OCI-M2 (cell line): ENCODE measurements around the gene MAML3.

ENCODE experiments used
- DNase-seq: peaks from one replicate; lab custom pipeline; 2025; ENCODE audit not compliant: unreplicated experiment; lab: John Stamatoyannopoulos, UW

Gene MAML3

DNA sequence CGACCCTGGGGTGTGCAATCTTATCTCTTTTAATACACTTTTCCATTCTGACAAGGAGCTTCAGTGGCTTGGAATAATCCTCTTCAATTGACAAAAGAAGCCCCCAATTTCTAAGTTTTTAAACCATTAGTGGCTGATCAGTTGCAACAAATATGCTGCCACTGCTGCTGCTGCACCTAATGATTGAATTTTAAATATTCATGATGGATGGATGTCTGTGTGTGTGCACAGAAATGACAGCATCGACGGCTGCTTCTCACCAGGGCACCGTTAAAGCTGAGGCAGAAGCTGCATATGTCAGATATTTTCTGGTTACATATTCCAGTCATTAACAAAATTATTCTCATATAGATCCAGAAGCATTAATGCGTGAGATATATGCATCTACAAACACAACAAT lies 306.0 kb downstream of the MAML3 start:
- no peak for DNase-seq

DNA sequence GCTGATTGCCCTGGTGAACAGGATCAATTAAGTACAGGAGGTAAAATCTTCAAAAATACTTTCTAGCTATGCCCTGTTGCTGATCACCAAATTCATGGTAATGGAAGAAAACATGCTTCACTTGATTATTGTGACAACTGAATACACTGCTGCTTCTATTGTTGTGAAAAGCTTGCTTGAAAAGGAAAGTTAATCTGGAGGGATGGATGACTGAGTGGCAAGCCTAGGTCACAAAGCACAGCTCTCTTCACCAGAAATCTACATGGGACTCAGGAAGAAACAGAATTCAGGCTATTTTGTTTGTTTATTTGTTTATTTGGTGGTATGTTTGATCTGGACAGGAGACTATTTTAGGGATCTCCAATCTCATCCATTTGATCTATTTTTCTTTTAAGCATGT lies 306.4 kb downstream of the MAML3 start:
- DNase-seq = no peak

DNA sequence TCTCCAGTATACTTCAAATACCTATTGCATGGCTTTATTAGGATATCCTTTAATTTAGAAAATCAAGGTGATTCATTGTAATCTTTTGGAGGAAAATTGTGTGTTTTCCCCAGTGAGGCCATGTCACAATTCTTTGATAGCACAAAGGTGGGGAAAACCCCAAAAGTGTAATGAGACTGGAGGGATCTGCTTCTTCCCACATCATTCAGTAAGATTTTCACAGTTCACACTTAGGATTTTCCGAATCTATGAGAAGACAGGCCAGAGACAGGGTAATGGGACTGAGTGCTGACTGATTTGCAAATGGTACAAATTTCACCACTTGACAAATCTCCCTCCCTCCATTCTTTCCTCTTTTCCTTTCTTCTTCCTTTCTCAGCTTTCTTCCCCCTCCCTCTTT lies 307.2 kb downstream of the MAML3 start:
- DNase-seq = no peak

DNA sequence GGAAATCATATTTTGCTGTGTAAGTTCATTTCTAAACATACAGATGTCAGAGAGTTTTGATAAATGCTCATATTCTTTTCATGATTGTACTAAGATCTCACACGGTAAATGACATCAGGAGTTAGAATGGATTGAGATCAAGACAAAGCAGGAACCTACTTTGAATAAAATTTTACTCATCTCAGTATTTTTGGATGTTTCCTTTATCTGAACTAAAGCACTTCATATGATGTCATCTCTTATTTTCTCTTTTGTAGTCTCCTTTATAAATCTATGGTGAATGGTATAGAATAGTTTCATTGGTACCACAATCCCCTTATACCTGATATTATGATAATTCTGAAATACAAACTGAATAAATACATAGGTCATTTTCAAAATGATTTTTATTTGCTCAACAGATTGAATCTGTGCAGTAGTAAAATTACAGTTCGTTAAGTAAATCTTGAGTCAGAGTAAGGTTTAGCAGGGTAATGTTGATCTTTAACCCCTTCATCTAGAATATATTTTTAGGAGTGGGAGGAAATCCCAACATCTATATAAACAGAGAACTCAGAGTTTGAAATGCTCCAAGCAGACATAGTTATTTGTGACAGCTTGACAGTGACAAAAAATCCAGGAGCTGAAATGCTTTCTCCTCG lies 308.4 kb downstream of the MAML3 start:
- DNase-seq = no peak

DNA sequence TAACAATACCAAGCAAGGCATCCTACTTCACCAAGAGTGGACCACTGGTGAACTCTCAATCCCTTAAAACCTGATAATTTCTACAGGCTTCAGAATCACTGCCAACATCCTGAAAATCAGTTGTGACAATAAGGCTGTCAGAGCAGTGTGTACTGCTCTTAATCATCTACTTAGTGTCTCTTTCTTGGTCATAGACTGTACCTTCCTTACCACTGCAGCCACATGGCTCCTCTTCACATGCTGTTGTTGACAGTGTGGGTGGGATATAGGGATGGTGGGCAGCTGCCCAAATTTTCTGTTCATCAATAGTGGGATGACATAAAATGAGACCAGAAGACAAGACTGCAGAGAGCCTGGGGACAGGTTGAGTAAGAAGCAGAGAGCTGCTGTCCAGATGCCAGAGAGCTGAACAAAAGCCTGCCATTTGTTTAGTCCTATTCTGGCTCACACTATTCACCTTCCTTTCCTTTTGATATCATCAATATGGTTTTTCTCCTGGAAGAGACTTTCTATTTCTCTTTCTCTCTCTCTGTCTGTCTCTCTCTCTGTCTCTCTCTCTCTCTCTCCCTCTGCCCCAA lies 309.4 kb downstream of the MAML3 start:
- DNase-seq = no peak

DNA sequence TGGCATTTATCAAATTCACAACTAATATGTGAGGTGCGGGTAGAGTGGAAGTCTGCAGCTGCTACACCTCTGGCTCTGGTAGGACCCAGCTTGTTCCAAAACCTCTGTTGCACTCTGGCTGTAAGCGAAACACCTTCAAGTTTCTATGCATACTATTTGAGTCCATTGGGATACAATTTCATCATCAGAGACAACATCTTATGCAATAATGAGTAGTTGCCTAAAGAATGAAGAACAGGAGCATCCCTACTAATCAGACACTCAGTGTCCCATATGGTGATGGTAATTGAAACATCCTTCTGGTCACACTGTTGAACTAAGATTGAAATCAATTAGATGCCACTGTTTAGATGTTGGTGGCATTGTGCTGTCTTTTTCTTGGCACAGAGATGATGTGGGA lies 309.9 kb downstream of the MAML3 start:
- DNase-seq = no peak

DNA sequence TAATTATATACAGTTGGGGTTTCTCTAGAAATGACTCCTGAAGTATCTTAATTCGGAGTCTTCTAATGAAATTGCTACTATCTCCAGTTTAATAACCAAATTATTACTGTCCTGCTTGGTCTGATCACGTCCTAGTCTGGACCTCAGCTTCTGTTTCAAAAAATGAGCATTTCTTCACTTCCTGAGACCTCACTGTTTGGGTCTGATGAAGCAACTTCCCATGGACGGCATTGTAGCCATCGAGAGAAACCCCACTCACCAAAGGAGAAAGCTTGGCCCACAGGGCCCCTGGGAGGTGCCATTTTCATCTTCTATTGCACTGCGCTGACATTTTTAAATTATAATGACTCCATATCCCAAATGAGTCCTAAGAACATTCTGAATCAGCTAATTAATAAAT lies 310.3 kb downstream of the MAML3 start:
- DNase-seq = no peak

DNA sequence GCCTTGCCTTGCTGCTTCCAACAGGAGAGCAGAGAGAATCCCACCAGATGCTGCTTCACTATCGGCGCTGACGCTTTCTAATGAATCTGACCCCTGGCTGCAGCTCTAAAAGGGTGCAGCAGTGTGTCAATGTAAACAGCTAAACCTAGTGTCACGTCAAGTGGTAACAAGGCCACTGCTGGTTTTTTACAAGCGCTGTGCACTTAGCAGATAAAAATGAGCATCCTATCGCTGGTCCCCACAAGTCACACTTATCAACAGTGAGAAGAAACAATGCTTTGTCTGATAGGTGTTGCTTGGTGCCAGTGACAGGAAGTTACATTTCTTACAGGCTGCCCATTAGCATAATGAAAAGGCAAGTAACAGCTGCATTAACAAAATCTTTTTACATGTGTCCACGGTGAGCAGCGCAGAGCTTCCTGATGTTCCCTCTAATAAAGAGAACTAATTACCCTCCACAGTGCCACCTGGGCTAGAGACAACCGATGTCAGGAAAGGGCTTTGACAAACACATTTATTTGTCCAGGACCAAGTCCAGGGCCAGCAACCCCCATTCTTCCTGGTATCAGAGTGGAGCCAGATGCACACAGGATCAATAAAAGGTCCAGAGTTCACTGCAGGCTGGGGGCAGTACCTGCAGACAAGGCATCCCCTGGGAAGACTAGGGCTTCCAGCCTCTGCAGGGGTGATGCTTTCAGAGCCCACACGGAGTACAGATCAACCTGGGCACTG lies 312.4 kb downstream of the MAML3 start:
- peak; percentile 80 for DNase-seq

DNA sequence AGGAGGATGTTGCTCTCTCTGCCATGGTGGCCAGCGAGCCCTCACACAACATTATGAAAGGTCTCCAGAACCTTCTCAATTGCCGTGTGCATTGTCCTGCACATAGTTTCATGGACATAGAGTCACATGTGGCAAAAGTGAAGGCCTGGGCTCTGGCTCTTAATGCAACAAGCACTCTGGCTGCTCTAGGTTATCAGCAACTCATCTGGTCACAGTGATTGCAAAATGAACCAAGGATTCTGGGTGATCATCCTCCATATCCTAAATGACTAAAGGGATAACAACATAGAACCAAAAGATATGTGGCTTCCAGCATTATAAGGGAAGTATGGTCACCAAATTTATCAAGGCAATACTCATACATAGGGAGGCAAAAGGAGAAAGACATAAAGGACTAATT lies 313.2 kb downstream of the MAML3 start:
- no peak for DNase-seq

DNA sequence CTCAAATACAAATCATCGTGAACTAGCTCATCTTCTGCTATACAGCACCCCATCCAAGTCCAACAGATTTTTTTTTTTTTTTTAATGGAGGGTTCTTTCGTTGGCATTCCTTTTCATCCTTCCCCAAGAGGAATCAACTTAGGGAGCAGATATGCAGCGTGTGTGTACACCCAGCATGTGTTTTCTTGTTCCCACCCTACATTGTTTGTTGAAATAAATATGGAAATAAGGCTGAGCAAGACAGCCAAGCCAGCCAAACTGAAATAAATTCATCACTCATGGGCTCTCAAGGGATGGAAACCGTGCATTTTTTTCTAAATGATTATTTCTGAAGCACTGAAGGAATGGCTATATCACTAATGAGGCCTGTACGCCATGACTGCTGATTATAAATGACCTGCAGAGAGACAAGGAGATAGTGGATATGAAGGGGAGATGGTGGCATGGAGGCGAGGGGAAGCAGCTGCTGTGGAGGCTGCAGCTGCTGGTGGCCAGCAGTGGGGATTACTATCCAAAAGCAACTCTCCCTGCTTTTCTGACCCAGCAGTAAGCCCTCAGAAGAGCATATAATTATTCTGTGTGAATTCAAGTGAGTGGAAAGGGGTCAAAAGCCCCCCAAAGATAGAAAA lies 314.5 kb downstream of the MAML3 start:
- no peak for DNase-seq

DNA sequence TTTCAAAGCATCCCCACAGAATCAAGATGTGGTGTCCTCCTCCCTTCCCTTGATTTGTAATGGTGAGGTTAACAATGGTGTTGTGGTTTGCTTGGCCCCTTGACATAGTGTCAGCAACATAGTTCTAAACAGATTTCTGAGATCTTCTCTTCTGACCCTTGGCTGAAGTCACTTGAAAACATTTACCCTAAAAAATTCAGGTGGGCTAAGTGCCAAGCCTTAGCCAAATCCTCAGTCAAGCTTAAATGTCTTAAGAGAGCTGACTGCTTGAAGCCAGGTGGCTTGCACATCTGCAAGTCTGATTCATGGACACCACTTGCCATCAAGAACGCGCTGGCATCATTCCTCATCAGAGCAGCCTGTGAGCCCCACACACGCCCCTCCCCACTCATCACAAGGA lies 315.2 kb downstream of the MAML3 start:
- no peak for DNase-seq

DNA sequence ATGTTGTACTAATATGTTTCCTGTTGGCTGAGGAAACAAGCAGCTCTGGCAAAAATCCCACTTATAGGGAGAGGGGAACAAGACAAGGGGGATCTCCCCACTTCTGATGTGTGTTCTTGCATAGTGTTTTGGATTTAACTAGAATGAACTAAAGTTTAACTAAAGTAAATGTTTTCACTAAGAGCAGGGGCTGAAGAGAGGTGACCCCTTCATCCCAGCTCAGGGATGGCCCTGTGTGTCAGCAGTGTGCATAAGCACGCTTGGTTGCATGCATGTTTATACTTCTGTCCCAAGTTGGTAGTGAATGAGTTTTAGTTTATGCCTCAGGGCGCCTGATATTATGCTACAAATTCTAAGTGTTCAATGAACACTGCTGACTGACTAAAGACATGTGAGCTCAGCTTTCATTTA lies 319.0 kb downstream of the MAML3 start:
- no peak for DNase-seq

DNA sequence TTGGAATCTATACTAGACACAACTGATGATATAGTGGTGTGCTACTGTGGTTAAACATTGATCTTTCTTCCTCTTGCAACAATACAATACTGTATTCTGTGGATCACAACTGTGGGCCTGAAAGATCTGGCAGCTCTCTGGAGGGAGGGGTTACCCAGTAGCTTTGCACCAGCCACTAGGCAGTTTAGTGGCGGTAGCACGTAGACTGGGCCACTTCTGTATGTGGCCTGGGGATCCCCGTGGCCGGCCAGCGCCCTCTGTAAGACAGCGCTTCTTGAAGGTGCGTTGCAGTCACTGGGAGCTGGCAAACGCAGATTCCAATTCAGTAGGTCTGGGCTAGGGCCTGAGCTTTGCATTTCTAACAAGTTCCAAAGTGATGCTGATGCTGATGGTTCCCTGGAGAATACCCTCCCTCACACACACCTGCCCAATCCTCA lies 319.7 kb downstream of the MAML3 start:
- no peak for DNase-seq

DNA sequence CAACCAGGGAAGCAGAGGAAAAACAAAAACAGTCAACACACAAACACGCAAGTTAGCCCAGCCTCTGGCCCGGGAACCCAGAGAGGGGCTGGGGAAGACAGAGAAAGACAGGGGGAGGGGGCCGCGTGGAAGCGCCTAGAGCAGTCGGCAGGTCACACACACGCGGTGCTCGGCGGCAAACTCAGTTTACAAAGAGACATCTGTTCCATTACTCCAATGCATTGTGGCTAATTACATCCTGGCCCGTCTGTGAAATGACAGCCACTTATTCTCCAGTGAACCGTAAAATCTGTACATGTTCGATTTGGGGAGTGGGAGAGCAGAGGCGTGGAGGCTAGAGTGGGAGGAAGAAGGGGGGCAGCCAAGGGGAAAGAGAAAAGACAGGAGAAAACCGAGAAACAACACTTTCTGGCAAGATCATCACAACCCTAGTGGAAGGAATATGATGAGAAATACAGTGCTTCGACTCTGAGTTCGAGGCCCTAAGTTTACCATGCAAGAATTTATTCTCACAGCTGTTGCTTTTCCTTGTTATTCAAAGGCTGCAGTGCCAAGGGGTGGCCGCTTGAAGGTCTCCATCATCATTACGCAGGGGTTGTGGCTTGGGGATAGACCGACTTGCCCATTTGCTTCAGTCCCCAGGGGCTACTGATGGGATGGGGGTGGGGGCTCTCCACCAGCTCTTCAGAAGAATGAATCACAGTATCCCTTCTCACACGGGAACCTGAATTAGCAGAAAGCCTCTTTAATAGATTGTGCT lies 320.7 kb downstream of the MAML3 start:
- no peak for DNase-seq

DNA sequence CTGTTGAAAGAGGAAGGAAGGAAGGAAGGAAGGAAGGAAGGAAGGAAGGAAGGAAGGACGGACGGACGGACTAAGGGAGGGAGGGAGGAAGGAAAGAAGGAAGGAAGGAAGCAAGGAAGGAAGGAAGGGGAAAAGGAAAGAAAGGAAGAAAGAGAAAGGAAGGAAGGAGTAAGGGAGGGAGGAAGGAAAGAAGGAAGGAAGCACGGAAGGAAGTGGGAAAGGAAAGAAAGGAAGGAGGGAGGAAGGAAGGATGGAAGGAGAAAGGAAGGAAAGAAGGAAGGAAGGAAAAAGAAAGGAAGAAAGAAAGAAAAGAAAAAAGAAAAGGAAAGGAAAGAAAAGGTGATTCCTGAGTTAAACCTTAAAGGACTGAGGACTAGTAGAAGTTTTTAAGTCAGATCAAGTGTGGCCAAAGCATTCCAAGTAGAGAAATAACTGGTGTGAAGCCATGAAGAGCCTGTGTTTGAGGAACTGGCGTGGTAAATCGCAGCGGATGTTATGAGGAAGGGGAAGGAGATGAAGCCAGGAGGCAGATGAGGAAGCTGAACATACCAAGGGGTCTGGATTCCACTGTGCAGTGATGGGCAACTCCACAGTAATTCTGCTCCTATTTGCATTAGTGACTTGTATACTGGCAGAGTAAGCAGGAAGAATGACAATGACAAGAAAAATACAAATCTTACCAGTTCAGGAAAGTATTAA lies 324.9 kb downstream of the MAML3 start:
- DNase-seq = no peak

DNA sequence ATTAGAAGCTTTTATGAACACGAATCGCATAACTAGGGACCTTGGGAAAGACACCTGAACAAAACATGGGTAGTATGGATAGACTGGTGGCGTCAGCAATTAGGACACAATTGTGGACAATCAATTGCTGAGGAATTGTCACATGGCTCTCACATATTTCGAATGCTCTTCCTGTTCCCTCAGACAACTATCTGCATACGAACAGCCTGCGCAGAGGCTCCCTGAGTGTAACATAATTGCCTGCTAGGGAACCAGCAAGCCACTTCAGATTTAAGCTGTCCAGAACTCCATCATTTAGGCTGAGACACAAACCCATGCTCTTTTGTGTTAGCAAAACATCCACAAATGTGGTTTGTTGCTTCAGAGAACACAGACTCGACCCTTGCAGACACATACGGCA lies 327.6 kb downstream of the MAML3 start:
- DNase-seq = no peak

DNA sequence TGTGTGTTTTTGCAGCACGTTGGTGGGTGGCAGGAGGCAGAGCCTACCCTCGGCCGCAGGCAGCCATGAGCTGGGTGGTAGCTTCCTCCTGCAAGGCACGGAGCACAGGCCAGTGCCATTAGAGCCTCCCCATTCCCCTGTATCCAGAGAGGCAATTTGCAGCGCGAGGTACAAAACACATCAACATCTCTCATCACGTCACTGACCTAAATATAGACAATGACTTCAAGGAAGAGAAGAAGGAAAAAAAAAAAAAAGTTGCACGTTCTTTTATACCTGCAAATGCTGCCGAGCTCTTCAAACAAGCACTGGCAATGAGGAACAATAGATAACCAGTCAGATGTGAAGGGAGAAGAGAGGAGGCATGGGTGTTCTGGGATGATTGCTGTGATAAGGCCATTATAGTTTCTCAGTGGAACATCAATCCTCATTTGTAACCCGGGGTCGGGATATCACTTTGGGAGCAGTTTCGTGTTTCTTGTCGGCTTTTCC lies 328.4 kb downstream of the MAML3 start:
- no peak for DNase-seq

DNA sequence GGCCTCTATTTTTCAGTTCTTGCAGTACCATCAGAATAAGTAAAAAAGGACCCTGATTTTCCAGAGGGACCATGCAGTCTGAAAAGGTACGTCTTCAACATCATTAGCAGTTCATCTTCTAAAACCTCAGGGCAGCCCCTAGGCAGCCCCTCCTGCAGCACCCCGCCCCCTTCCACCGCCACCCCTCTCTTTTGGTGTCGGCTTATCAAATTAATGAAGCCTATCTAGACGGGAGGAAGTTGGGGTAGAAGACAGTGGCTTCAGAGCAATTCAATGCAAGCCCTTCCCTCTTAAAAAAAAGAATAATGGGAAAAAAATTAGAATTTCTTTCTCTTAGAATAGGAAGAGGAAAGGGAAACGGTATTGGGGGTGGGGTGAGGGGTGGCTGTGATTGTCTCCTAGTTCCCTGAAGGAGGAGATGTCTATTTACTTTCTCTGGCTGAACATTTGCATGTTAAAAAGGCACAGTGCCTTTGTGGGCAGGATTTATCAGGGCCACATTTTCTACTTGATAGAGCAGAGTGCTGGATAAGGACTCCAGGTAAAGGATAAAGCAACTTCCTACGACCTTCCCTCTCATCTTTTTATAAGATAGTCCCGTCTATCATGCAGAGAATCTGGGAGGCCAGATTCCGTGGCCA lies 329.0 kb downstream of the MAML3 start:
- no peak for DNase-seq

DNA sequence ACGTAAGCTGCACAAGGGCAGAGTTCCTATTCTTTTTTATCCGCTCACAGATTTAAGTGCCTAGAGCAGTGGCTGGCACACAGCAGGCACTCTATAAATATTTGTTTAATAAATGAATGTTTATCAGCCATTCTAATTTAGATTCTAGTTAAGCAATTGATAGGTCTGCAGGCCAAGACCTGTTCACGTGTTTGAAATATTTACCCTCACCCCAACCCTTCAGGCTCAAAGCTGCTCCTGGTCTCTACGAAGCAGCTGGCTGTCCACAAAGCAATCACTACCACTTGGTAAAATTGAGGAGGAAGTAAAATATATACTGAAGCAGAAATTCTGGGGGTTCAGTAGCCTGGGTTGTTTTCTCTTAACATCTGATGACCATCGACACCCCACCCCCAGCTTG lies 330.2 kb downstream of the MAML3 start:
- DNase-seq = no peak

DNA sequence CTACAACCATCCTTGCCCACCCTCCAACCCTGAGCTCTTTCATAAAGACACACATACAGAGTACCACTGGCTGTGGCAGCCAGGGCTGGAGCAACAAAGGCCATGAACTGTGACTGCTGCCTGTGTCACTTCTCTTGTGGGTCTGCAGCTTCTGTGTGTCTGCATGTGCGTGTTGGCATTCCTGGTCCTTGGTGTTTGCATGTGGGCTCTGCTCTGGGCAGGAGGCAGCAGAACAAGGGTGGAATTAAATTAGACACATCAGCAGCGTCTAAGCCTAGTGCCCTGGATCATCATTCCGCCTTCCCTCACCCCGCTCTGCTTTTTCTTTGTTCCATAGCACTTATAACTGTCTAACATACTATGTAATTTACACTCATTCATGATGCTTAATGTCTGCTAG lies 330.6 kb downstream of the MAML3 start:
- no peak for DNase-seq
